ENCODE data around the gene HACE1.
A peak's percentile ranks its signal among the peaks of the same experiment; 100 is the strongest.

HACE1 gene

GRCh38 chr6:104684911-104685415 lies 174.8 kb downstream of the HACE1 start:
- no peak for DNase-seq

- DNase-seq: no peak
Measured at GRCh38 chr6:104683809-104684208, 175.9 kb downstream of the HACE1 start.

GRCh38 chr6:104682722-104683643 lies 176.7 kb downstream of the HACE1 start:
- DNase-seq: peak; percentile 54 to 68

- no peak for DNase-seq
Measured at GRCh38 chr6:104680539-104680938, 179.2 kb downstream of the HACE1 start.

- no peak for DNase-seq
Measured at GRCh38 chr6:104679971-104680370, 179.7 kb downstream of the HACE1 start.
